Hematopoietic multipotent progenitor cell treated with erythropoietin and hydrocortisone succinate and interleukin-3 and kit ligand, for 15 days (in vitro differentiated cells): ENCODE data around the gene EMILIN2.

Experiments used
- DNase-seq: peaks from one replicate; pipeline ENCODE4 v3.0.0-alpha.2; 2015; ENCODE audit warnings: low spot score

The EMILIN2 gene

GRCh38 chr18:2900684-2901422 is 54.0 kb downstream of the EMILIN2 start:
- DNase-seq: no peak

- no peak for DNase-seq
Observed at GRCh38 chr18:2901423-2901985, 54.7 kb downstream of the EMILIN2 start.

- no peak for DNase-seq
Observed at GRCh38 chr18:2902327-2902726, 55.5 kb downstream of the EMILIN2 start.

GRCh38 chr18:2903006-2903405 is 56.2 kb downstream of the EMILIN2 start:
- DNase-seq: peak; percentile 69

- no peak for DNase-seq
Observed at GRCh38 chr18:2905854-2906703, 59.3 kb downstream of the EMILIN2 start.

- no peak for DNase-seq
Observed at GRCh38 chr18:2906704-2907549, 60.1 kb downstream of the EMILIN2 start.

GRCh38 chr18:2907550-2908135 is 60.8 kb downstream of the EMILIN2 start:
- no peak for DNase-seq

GRCh38 chr18:2908166-2908945 is 61.5 kb downstream of the EMILIN2 start:
- no peak for DNase-seq

- no peak for DNase-seq
Observed at GRCh38 chr18:2908946-2909335, 62.1 kb downstream of the EMILIN2 start.

GRCh38 chr18:2909431-2910140 is 62.8 kb downstream of the EMILIN2 start:
- DNase-seq: no peak

- DNase-seq: no peak
Observed at GRCh38 chr18:2910261-2910660, 63.5 kb downstream of the EMILIN2 start.

GRCh38 chr18:2910751-2911425 is 64.1 kb downstream of the EMILIN2 start:
- DNase-seq: no peak

GRCh38 chr18:2911533-2911932 is 64.7 kb downstream of the EMILIN2 start:
- no peak for DNase-seq

GRCh38 chr18:2912357-2913299 is 65.8 kb downstream of the EMILIN2 start:
- no peak for DNase-seq

GRCh38 chr18:2913398-2914005 is 66.7 kb downstream of the EMILIN2 start:
- no peak for DNase-seq

- DNase-seq: no peak
Observed at GRCh38 chr18:2914185-2914880, 67.5 kb downstream of the EMILIN2 start.

GRCh38 chr18:2914881-2915240 is 68.1 kb downstream of the EMILIN2 start:
- DNase-seq: no peak
